Measurements from ENCODE around the gene PTN.

DNA sequence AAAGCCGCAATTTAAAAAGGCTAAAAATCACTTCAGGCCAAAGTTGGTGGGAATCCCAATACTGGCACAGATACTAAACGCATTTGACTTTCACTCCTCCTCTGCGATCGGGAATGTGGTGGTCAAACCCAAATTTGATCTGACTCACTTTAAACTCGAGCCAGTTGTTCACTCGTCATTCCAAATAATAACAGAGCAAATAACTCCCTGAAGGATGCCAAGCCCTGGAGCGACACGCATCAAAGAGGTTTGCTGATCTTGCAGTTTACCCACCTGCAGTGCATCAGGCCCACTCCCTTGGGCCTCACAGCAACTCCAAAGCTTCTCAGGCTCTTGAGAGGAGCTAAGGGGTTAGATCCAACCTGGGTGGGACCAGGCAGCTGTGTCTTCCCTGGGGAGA is 12.2 kb downstream of the PTN start:
- TF ChIP-seq, protein P1, sequence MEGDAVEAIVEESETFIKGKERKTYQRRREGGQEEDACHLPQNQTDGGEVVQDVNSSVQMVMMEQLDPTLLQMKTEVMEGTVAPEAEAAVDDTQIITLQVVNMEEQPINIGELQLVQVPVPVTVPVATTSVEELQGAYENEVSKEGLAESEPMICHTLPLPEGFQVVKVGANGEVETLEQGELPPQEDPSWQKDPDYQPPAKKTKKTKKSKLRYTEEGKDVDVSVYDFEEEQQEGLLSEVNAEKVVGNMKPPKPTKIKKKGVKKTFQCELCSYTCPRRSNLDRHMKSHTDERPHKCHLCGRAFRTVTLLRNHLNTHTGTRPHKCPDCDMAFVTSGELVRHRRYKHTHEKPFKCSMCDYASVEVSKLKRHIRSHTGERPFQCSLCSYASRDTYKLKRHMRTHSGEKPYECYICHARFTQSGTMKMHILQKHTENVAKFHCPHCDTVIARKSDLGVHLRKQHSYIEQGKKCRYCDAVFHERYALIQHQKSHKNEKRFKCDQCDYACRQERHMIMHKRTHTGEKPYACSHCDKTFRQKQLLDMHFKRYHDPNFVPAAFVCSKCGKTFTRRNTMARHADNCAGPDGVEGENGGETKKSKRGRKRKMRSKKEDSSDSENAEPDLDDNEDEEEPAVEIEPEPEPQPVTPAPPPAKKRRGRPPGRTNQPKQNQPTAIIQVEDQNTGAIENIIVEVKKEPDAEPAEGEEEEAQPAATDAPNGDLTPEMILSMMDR (IDR thresholded peaks at IDR 0.05) = no peak
- TF ChIP-seq POLR2A (IDR thresholded peaks at IDR 0.05) = no peak

Measured in uterus (tissue), 2 donors.